ENCODE results near the gene FNDC3B. TPM values are rescaled to one million over a fixed set of nuclear protein-coding genes. Genes with fewer than 3 reads are reported as not detected.

Gene FNDC3B
- total and polyA plus RNA-seq, 2 donors (not counting 1 experiment from before 2014, with no cell fraction given), result 1.2 to 9.2 TPM

DNA sequence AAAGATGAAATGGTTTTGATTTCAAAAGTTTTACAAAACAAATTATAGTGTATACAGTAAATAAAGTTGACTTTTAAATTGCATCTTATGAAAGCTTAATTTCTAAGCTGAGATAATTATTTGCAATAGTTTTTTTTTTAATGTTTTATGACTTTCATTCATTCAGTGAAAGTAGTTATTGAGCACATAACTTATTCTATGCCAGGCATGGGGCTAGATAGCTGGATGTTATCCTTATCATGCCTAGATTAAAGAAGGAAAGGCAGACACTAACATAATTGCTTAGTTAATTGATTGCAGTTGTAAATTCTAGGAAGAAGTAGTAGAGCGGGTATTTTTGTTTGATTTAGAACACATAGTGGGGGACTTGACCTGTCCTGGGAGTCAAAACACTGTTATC lies 92.4 kb downstream of the FNDC3B start:
- Histone ChIP-seq H3K27ac (ENCODE audit: low read length in 2 of 2) (no peak overlapping the region), H3K36me3 (replicated peaks in 1 of 2; ENCODE audit: control extremely low read depth in 1 of 2, control insufficient read depth in 1 of 2, extremely low read depth in 1 of 2, insufficient read depth in 2 of 2, low read length in 1 of 2) (no peaks in the 10 kb centered on the region), H3K9me3 (ENCODE audit: control extremely low read depth in 1 of 3, control insufficient read depth in 2 of 3, insufficient read depth in 1 of 3, low read length in 2 of 3) (no peaks in the 10 kb centered on the region), H3K4me2 (replicated peaks; ENCODE audit: low read depth, low read length, poor library complexity, severe bottlenecking) (no peak overlapping the region), H4K20me1 (ENCODE audit: control insufficient read depth, insufficient read depth, low read length, poor library complexity, severe bottlenecking) (no peaks in the 10 kb centered on the region), H3K9ac (ENCODE audit: low read length) (no peak overlapping the region), H2AFZ (ENCODE audit: insufficient read depth, low read depth, low read length, poor library complexity, severe bottlenecking) (no peak overlapping the region), H3K4me3 (ENCODE audit: control extremely low read depth in 1 of 5, extremely low read depth in 1 of 5, insufficient read depth in 1 of 5, low read depth in 2 of 5, low read length in 4 of 5) (no peak overlapping the region), H3K79me2 (ENCODE audit: control insufficient read depth, insufficient read depth, low read length) (no peaks in the 10 kb centered on the region), H3K27me3 (replicated peaks in 1 of 4; ENCODE audit: control extremely low read depth in 1 of 4, control insufficient read depth in 3 of 4, insufficient read depth in 4 of 4, low read length in 3 of 4) (peaks cover 0 to 8% (median 3%) of the 10 kb centered on the region in 4 experiments), H3K4me1 (ENCODE audit: control insufficient read depth in 2 of 2, insufficient read depth in 2 of 2, low read length in 2 of 2) (no peaks in the 10 kb centered on the region)
- no peak for TF ChIP-seq EZH2 (IDR thresholded peaks at IDR 0.05; ENCODE audit: borderline replicate concordance, insufficient read depth, low read depth, low read length, poor library complexity, severe bottlenecking)
- TF ChIP-seq, protein P1, sequence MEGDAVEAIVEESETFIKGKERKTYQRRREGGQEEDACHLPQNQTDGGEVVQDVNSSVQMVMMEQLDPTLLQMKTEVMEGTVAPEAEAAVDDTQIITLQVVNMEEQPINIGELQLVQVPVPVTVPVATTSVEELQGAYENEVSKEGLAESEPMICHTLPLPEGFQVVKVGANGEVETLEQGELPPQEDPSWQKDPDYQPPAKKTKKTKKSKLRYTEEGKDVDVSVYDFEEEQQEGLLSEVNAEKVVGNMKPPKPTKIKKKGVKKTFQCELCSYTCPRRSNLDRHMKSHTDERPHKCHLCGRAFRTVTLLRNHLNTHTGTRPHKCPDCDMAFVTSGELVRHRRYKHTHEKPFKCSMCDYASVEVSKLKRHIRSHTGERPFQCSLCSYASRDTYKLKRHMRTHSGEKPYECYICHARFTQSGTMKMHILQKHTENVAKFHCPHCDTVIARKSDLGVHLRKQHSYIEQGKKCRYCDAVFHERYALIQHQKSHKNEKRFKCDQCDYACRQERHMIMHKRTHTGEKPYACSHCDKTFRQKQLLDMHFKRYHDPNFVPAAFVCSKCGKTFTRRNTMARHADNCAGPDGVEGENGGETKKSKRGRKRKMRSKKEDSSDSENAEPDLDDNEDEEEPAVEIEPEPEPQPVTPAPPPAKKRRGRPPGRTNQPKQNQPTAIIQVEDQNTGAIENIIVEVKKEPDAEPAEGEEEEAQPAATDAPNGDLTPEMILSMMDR (IDR thresholded peaks at IDR 0.05), result no peak
- DNase-seq, result no peak
- Mint-ChIP-seq H3K27me3 (peaks cover 26% of the 10 kb centered on the region), H3K27ac (no peak overlapping the region), H3K4me1 (peaks cover 4% of the 10 kb centered on the region), H3K4me3 (no peak overlapping the region), H3K9me3 (ENCODE audit: insufficient read depth) (no peaks in the 10 kb centered on the region)
- 100% methylated on average over 1 of the region's 1 CpG for WGBS (ENCODE audit: insufficient coverage)
- POLR2A ChIA-PET, result no interaction called here
- ATAC-seq (ENCODE audit: low read depth), result no peak
- intact Hi-C loops (cut with micrococcal nuclease), result no loop called here
- CTCF ChIA-PET, result no interaction called here

DNA sequence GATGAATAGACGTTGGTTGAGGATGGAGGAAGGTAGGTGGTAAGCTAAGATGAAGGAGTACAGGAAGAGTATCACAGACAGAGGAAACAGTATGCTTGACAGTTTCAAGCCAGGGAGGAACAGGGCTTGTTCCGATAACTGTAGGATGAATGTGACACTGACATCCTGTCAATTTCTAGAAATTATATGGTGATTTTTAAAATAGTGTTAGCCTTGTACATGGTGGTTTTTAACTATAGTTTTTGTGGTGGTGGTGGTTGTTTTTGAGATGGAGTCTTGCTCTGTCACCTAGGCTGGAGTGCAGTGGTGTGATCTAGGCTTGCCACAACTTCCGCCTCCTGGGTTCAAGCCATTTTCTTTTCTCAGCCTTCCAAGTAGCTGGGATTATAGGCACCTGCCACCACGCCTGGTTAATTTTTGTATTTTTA lies 92.8 kb downstream of the FNDC3B start:
- Histone ChIP-seq H3K27ac (ENCODE audit: low read length in 2 of 2) (no peak overlapping the region), H3K9ac (ENCODE audit: low read length) (no peak overlapping the region), H3K4me1 (ENCODE audit: control insufficient read depth in 2 of 2, insufficient read depth in 2 of 2, low read length in 2 of 2) (no peaks in the 10 kb centered on the region), H3K9me3 (ENCODE audit: control extremely low read depth in 1 of 3, control insufficient read depth in 2 of 3, insufficient read depth in 1 of 3, low read length in 2 of 3) (no peaks in the 10 kb centered on the region), H3K36me3 (replicated peaks in 1 of 2; ENCODE audit: control extremely low read depth in 1 of 2, control insufficient read depth in 1 of 2, extremely low read depth in 1 of 2, insufficient read depth in 2 of 2, low read length in 1 of 2) (no peaks in the 10 kb centered on the region), H3K4me2 (replicated peaks; ENCODE audit: low read depth, low read length, poor library complexity, severe bottlenecking) (no peak overlapping the region), H3K4me3 (ENCODE audit: control extremely low read depth in 1 of 5, extremely low read depth in 1 of 5, insufficient read depth in 1 of 5, low read depth in 2 of 5, low read length in 4 of 5) (no peak overlapping the region), H3K79me2 (ENCODE audit: control insufficient read depth, insufficient read depth, low read length) (no peaks in the 10 kb centered on the region), H3K27me3 (replicated peaks in 1 of 4; ENCODE audit: control extremely low read depth in 1 of 4, control insufficient read depth in 3 of 4, insufficient read depth in 4 of 4, low read length in 3 of 4) (peaks cover 0 to 9% (median 3%) of the 10 kb centered on the region in 4 experiments), H4K20me1 (ENCODE audit: control insufficient read depth, insufficient read depth, low read length, poor library complexity, severe bottlenecking) (no peaks in the 10 kb centered on the region), H2AFZ (ENCODE audit: insufficient read depth, low read depth, low read length, poor library complexity, severe bottlenecking) (no peak overlapping the region)
- Mint-ChIP-seq H3K9me3 (ENCODE audit: insufficient read depth) (no peaks in the 10 kb centered on the region), H3K27ac (no peak overlapping the region), H3K4me3 (no peak overlapping the region), H3K27me3 (peaks cover 24% of the 10 kb centered on the region), H3K4me1 (peaks cover 4% of the 10 kb centered on the region)
- TF ChIP-seq, protein P1 (IDR thresholded peaks at IDR 0.05), result no peak
- TF ChIP-seq EZH2 (IDR thresholded peaks at IDR 0.05; ENCODE audit: borderline replicate concordance, insufficient read depth, low read depth, low read length, poor library complexity, severe bottlenecking), result no peak
- no peak for DNase-seq
- ATAC-seq (ENCODE audit: low read depth), result no peak
- ChIA-PET POLR2A (no interaction called here), CTCF (no interaction called here)
- intact Hi-C loops (cut with micrococcal nuclease), result no loop called here
- WGBS (ENCODE audit: insufficient coverage), result 79% methylated on average over 2 of the region's 4 CpGs

All from B cell (primary cell).